NCI-H345 treated with DMSO at 0.1 percent for 48 hours (cell line): ENCODE data around the gene AFAP1.

ENCODE experiments used
- DNase-seq: peaks from one replicate; lab custom pipeline; 2025; ENCODE audit not compliant: unreplicated experiment; lab: John Stamatoyannopoulos, UW

The AFAP1 gene

DNA sequence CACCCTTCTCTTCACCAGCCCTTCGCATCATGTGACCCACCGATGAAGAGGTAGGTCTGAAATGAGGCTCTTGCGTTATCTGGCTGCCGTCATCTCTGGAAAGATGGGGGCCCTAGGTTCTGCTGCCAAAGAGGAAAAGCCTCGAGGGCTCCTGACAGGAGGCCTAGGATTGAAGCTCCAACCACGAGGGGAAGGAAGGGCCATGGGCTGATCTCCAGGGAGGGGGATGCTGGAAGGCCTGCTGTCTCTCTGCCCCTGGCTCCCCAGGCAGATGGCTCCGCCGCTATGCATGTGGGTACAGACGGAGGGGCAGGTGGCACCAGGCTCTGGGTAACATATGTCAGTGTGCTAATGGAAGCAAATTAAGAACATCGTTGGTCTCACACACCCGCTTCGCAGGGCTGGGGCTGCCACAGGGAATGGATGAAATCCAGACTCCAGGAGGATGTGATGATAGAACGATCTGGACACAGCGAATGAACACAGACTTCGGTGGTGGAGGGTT is 44.9 kb downstream of the AFAP1 start:
- DNase-seq: no peak

GRCh38 chr4:7894098-7894676 is 45.5 kb downstream of the AFAP1 start:
- no peak for DNase-seq

- no peak for DNase-seq
Observed at GRCh38 chr4:7893539-7893938, 46.1 kb downstream of the AFAP1 start.

GRCh38 chr4:7892212-7893019 is 47.2 kb downstream of the AFAP1 start:
- DNase-seq: no peak

- no peak for DNase-seq
Observed at GRCh38 chr4:7890635-7891393, 48.8 kb downstream of the AFAP1 start.

- no peak for DNase-seq
Observed at GRCh38 chr4:7887436-7887835, 52.2 kb downstream of the AFAP1 start.

GRCh38 chr4:7886007-7886973 is 53.4 kb downstream of the AFAP1 start:
- no peak for DNase-seq

DNA sequence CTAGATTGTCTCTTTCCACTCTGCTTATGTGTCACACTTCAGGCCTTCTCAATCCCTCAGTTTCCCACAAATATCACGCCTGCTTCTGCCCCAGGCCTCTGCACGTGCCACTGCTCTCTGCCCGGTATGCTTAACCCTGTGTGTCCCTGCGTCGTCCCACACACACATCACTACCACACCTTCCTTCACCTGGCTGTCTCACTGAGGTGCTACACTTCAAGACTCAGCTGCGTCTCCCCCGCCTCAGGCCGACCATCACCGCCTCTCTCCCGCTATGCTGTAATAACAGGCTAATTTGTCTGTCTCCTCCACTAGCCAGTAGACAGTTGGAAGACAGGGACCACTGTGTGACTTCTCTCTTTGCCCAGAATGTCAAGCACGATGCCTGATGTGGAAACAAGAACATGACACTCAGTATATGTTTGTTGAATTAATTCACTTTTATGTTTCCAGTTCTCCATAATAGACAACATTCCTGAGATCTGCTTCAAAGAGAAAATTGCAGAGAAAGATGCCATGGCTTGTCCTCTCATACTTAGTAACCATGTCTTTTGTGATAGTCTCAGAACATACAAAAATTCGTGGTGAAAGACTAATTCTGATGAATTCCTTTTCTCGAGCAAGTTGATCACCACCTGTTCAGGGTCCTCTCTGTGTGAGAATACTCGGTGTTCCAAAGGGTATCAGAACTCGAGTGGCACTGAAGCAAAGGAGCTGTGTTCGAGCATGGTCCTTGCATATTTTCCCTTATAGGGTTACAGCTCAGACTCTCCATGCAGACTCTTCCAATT is 54.2 kb downstream of the AFAP1 start:
- DNase-seq: no peak

DNA sequence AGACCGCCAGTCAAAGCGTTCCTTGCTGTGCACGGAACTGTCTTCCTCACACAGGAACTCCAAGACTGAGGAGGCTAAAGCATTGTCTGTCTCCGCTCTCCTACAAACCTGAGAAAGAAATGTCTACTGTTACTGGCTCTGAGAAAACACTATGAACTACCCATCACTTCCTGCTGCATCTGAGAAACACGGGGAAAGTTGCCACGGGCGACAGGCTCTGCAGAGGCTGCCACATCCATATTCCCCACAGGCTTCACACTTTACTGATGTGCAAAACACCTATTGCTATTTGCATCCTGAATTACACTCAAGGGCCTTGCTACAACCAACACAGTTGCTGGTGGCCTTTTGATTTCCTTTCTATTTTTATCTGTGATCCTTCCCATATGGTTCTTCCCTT is 59.0 kb downstream of the AFAP1 start:
- no peak for DNase-seq

- DNase-seq: no peak
Observed at GRCh38 chr4:7879127-7879526, 60.5 kb downstream of the AFAP1 start.

- no peak for DNase-seq
Observed at GRCh38 chr4:7878323-7878722, 61.3 kb downstream of the AFAP1 start.

DNA sequence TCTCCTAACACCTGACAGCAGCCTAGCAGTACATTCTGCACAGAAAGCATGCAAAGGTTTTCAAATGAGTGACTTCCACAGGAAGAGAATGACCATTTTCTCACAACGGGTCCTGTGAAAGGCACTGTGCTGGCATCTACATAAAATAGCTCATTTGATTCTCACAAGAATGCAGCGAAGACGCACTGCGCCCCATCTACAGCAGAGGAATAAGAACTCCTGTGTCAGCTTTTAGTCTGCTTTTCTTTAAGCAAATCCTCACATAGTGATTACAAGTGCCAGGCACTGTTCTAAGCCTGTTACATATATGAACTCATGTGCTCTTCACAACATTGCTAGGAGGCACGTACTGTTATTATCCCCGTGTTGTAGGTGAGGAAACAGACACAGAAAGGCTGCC is 62.5 kb downstream of the AFAP1 start:
- DNase-seq: no peak

DNA sequence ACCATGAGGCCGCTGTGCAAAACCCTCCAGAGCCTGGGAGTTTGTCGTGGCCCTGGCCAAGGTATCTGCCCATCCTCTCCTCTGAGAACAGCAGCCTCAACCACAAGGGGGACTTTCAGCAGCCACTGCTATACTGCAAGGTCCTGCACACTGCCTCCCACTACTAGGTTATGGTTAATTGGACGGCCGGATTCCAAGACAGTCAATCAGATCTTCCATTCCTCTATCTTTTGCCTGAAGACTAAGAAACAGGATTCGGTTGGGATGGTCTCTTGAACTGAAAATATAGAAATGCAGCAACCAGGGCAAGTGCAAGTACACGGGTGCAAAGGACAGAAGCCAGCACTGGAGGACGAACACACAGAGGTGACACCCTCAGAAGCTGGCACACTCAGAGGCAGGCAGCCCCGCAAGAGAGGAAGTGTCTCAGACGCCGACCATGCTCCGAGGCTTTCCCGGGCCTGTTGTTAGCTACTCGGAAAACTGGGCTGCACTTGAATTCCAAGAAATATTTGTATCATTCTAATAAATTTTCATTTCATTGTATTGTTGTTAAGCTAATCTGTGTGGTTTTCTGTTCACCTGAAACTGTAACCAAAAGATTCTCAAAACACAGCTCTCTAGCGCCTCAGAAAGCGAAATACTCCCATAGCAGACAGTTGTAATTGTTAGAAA is 63.3 kb downstream of the AFAP1 start:
- no peak for DNase-seq

DNA sequence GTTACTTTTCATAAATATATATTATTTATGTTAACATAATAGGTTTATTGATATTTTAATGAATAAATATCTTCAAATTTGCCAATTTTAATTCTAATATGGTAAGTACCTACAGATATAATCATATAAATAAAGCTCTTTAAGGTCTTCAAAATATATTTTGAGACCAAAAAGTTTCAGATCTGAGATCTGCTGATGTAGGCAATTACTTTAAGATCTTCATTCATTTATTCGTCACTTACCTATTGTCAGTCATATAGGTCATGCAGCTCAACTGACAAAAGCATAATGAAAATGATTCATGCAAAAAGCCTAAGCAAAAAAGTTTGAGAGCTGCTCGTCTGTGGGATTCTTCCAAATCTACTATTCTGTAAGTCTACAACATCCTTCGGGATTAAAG is 64.8 kb downstream of the AFAP1 start:
- DNase-seq: no peak

DNA sequence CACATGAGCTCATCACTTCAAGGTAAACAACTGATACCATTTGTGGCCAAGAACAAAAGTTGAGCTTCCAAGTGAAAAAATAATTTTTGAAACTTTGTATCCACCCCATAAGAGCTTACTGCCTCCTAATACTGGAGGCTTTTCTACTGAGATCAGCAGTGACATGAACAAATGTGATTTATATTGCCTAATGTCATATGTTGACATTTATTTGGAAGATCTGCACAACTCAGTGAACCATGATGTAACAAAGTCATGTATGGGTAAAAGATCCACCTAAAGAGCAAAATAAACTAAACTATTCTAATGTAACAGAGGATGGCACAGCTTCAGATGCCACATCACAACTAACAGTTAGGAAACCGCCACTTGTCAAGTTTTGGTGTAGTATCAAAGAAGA is 65.8 kb downstream of the AFAP1 start:
- no peak for DNase-seq

DNA sequence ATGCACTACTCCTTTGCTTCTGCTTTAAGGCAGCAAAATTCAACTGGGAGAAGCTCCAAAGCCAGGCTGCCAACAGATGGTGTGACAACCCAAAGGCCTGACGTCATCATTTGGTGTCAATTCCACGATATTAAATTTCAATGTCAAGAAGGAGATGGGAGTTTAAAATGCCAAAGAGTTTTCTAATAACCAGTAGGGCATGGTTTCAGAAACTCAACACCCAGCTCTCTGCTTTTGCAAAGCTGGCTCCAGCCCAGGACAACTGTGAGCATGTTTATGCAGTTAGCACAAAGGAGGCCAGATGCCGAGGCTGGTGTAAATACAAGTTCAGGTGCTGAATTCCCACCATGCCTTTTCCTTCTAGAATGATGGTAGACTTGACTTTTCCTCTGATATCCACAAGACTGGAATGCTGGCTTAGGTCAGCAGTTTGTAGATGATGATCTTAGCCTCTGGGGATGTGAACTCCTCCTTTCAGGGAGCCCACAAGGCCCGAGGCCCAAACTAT is 67.3 kb downstream of the AFAP1 start:
- no peak for DNase-seq

DNA sequence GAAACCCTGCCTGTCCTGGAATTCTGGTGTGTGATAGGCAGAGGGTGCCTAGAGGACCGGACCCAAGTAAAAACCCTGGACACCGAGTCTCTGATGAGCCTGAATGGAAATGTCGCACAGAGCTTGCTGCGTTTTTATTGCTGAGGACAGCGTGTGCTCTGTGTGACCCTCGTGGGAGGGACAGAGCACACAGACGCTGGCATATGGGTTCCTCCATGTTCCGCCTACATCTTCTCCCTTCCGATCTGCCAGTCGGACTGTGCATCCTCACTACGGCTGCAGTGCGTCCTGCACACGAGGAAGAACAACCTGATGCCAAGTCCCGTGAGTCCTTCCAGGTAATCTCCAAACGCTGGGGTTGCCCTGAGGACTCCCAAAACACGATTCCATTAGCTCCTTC is 68.3 kb downstream of the AFAP1 start:
- DNase-seq: no peak

DNA sequence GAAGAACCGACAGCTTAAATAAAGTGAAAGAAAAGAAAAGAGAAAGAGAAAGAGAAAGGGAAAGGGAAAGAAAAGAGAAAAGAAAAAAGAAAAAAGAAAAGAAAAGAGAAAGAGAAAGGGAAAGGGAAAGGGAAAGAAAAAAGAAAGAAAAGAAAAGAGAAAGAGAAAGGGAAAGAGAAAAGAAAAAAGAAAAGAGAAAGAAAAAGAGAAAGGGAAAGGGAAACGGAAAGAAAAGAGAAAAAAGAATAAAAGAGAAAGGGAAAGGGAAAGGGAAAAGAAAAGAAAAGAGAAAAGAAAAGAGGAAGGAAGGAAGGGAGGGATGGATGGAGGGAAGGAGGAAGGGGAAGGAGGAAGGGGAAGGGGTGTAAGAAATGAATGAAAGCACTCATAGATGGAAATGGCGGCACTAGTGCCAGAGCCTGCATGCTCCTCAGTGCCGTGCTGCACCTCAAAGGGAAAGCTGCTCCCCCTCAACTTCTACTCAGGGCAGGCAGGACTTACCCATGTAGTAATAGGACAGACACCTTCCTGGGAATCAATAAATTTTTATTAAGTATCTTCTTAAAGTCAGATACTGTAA is 70.7 kb downstream of the AFAP1 start:
- no peak for DNase-seq

GRCh38 chr4:7868436-7868775 is 71.3 kb downstream of the AFAP1 start:
- no peak for DNase-seq
